OCI-LY7 (cell line): ENCODE results near the gene MMRN1.

Experiments
- EZH2phosphoT487 ChIP-seq: fragments of 200-600 bp; sonication (generic); IDR thresholded peaks from 2 replicates; pipeline ENCODE4 v1.6.1; 2018; ENCODE audit warnings: low read depth, borderline replicate concordance, mild to moderate bottlenecking, mixed run types, antibody characterized with exemption, low read length, moderate library complexity, mixed read lengths
- TF ChIP-seq, protein P1 (sequence below): fragments of 200-600 bp; sonication (generic); conservative IDR thresholded peaks from 2 replicates; pipeline ENCODE4 v1.5.1; 2014; ENCODE audit warnings: mild to moderate bottlenecking, antibody characterized with exemption, low read length, moderate library complexity, mixed read lengths

DNA sequence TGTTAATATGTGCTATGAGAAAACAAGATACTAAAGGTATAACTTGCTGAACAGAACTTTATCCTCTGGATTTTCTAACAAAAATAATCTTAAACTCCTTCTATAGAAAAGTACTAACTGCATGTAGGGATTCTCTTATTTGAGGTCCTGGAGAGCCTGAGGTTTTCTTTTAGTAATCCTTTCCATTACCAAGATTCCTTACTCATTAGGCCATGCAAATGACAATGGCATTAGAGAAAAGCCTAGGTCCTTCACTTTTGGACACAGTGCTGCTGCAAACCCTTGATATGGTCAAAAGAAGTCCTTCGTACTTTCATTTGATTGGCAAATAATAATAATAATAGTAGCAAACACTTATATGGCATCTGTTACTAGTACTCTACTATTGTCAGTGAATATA is 3.2 kb downstream of the MMRN1 start:
- TF ChIP-seq, protein P1, sequence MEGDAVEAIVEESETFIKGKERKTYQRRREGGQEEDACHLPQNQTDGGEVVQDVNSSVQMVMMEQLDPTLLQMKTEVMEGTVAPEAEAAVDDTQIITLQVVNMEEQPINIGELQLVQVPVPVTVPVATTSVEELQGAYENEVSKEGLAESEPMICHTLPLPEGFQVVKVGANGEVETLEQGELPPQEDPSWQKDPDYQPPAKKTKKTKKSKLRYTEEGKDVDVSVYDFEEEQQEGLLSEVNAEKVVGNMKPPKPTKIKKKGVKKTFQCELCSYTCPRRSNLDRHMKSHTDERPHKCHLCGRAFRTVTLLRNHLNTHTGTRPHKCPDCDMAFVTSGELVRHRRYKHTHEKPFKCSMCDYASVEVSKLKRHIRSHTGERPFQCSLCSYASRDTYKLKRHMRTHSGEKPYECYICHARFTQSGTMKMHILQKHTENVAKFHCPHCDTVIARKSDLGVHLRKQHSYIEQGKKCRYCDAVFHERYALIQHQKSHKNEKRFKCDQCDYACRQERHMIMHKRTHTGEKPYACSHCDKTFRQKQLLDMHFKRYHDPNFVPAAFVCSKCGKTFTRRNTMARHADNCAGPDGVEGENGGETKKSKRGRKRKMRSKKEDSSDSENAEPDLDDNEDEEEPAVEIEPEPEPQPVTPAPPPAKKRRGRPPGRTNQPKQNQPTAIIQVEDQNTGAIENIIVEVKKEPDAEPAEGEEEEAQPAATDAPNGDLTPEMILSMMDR: no peak
- TF ChIP-seq EZH2phosphoT487: no peak
